Esophagus squamous epithelium (tissue), 4 donors: ENCODE results near the gene SMC1A.

Source experiments
- POLR2A ChIP-seq, 4 donors: fragments of 450-650 bp; IDR thresholded peaks; one replicate each; pipeline ENCODE4 v1.6.1; 2017; ENCODE audit warnings: antibody characterized with exemption in 4 of 4, mild to moderate bottlenecking in 4 of 4, moderate library complexity in 3 of 4
- TF ChIP-seq, protein P1 (sequence below), 6 experiments: fragments of 450-650 bp in 4 of 6; fragments of 200-600 bp in 2 of 6; sonication (generic) in 2 of 6; IDR thresholded peaks; one replicate each; pipeline ENCODE4 v1.5.1; 2016 to 2019; ENCODE audit warnings: antibody characterized with exemption in 6 of 6, mild to moderate bottlenecking in 4 of 6, moderate library complexity in 4 of 6

DNA sequence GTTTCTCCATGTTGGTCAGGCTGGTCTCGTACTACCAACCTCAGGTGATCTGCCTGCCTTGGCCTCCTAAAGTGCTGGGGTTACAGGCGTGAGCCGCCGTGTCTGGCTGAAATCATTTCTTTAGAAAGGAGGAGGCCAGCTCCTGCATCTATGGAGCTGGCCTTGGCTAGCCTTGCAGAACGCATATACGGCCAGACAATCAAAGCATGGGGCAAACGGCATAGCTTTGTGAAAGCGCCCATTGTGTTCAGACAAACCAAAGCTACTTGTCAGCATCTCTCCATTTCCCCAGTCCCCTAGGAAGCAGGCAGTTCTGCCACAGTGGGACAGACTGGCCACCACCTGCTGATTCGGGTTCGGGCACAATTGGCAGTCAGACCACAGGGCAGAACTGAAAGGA, 92.1 kb downstream of the SMC1A start:
- TF ChIP-seq, protein P1, sequence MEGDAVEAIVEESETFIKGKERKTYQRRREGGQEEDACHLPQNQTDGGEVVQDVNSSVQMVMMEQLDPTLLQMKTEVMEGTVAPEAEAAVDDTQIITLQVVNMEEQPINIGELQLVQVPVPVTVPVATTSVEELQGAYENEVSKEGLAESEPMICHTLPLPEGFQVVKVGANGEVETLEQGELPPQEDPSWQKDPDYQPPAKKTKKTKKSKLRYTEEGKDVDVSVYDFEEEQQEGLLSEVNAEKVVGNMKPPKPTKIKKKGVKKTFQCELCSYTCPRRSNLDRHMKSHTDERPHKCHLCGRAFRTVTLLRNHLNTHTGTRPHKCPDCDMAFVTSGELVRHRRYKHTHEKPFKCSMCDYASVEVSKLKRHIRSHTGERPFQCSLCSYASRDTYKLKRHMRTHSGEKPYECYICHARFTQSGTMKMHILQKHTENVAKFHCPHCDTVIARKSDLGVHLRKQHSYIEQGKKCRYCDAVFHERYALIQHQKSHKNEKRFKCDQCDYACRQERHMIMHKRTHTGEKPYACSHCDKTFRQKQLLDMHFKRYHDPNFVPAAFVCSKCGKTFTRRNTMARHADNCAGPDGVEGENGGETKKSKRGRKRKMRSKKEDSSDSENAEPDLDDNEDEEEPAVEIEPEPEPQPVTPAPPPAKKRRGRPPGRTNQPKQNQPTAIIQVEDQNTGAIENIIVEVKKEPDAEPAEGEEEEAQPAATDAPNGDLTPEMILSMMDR (IDR thresholded peaks at IDR 0.05) = no peak
- TF ChIP-seq POLR2A (IDR thresholded peaks at IDR 0.05) = no peak
